ENCODE measurements around the gene AOAH.

DNA sequence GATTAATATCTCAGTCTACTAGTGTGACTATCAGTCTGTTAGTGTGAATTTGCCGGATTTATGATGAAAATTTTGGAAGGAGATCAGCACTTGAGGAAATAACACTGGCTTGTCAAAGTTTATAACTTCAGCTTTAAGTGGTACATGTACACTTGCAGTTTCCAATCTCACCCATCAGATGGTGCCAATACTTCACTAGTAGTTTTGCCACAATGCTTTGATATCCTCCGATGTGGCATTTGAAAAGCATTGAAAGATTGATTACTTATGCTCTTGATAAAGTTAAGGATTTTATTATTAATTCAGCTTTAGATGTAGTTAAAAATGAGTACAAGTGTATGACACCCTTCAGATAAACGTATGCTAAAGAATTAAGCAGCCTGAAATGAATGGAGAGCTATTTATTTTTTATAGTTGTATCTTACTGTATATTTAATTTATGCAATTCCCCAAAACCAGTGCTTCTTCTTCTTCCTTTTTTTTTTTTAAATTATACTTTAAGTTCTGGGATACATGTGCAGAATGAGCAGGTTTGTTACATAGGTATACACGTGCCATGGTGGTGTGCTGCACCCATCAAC, 236.4 kb downstream of the AOAH start:
- TF ChIP-seq, protein P1, sequence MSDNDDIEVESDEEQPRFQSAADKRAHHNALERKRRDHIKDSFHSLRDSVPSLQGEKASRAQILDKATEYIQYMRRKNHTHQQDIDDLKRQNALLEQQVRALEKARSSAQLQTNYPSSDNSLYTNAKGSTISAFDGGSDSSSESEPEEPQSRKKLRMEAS (IDR thresholded peaks at IDR 0.05; ENCODE audit: insufficient read depth, insufficient read length) = no peak
- TF ChIP-seq POLR2AphosphoS5 (IDR thresholded peaks at IDR 0.05; ENCODE audit: insufficient read depth, low read depth, low read length) (no peak), EZH2 (IDR thresholded peaks at IDR 0.05; ENCODE audit: borderline replicate concordance, low read depth, low read length, severe bottlenecking) (no peak)

All from endothelial cell of umbilical vein (primary cell).